ENCODE measurements around the gene SGK1. TPM values are rescaled to one million over a fixed set of nuclear protein-coding genes. Genes with fewer than 3 reads are reported as not detected.
"Not testable (repeated sequence)": the region's sequence is repeated elsewhere in the genome, so short reads cannot be mapped to it uniquely, and the experiment has no call there.

Gene SGK1
- total RNA-seq, 6 donors from 2014 or later, result 118 to 426 (median 199) TPM

DNA sequence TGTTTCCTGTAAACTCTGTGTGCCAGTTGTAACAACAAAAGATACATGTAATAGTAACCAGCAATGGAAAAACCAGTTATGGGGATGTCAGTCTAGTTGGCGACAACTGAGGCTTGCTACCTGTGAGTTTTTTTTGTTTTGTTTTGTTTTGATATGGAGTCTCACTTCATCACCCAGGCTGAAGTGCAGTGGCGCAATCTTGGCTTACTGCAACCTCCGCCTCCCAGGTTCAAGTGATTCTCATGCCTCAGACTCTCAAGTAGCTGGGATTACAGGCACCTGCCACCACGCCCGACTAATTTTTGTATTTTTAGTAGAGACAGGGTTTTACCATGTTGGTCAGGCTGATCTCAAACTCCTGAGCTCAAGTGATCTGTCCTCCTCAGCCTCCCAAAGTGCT is 136.2 kb downstream of the SGK1 start:
- H3K27me3 ChIP-seq, H3K36me3 ChIP-seq, H3K9me3 ChIP-seq, H3K4me3 ChIP-seq: not testable (repeated sequence)
- TF ChIP-seq EP300 (IDR thresholded peaks at IDR 0.05), result peak in 1 of 4 donors; percentile 22
- peak in 1 of 2 donors; percentile 11 for TF ChIP-seq POLR2AphosphoS5 (IDR thresholded peaks at IDR 0.05)
- peak in 1 of 2 donors; percentile 2 for ATAC-seq (ENCODE audit: low FRiP score in 2 of 2)
- Histone ChIP-seq H3K27ac (peak overlapping the region in 3 of 4 donors; percentile 30 to 65 (median 51)), H3K4me1 (peaks cover 5 to 20% (median 15%) of the 10 kb centered on the region in 4 donors)
- peak in 1 of 2 donors; percentile 80 for DNase-seq
- 76 to 79% methylated on average over 5 of the region's 5 CpGs for WGBS, 2 donors

DNA sequence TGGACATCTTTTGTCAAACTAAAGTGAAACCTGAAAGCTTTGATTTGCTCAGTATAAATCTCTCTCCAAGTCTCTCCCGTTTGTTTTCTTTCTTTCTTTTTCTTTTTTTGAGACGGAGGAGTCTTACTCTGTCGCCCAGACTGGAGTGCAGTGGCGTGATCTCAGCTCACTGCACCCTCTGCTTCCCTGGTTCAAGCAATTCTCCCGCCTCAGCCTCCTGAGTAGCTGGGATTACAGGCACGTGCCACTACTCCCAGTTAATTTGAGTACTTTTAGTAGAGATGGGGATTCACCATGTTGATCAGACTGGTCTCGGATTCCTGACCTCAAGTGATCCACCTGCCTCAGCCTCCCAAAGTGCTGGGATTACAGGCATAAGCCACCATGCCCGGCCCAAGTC is 136.7 kb downstream of the SGK1 start:
- not testable (repeated sequence) for H3K36me3 ChIP-seq; H3K9me3 ChIP-seq; ATAC-seq (ENCODE audit: low FRiP score in 2 of 2); H3K27me3 ChIP-seq; H3K4me3 ChIP-seq; DNase-seq
- H3K27ac ChIP-seq, result peak overlapping the region in 2 of 4 donors; percentile 16 to 51
- peaks cover 9 to 24% (median 20%) of the 10 kb centered on the region in 4 donors for H3K4me1 ChIP-seq
- WGBS, 2 donors, result 87 to 91% methylated on average over 7 to 8 of the region's 8 CpGs

DNA sequence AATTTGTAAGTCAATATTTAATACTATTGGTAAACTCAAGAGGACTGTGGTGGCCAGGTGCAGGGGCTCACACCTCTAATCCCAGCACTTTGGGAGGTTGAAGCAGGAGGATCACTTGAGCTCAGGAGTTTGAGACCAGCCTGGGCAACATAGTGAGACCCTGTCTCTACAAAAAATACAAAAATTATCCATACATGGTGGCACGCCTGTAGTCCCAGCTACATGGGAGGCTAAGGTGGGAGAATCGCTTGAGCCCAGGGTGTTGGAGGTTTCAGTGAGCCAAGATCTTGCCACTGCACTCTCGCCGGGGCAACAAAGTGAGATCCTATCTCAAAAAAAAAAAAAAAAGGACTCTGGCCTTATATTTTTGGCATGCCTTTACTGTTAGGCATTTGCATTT is 137.4 kb downstream of the SGK1 start:
- not testable (repeated sequence) for H3K9me3 ChIP-seq; H3K27ac ChIP-seq; DNase-seq; ATAC-seq (ENCODE audit: low FRiP score in 2 of 2); H3K4me3 ChIP-seq; H3K36me3 ChIP-seq; H3K27me3 ChIP-seq
- peaks cover 15 to 27% (median 25%) of the 10 kb centered on the region in 4 donors for H3K4me1 ChIP-seq
- WGBS, 2 donors, result 95 to 98% methylated on average over 4 of the region's 4 CpGs

DNA sequence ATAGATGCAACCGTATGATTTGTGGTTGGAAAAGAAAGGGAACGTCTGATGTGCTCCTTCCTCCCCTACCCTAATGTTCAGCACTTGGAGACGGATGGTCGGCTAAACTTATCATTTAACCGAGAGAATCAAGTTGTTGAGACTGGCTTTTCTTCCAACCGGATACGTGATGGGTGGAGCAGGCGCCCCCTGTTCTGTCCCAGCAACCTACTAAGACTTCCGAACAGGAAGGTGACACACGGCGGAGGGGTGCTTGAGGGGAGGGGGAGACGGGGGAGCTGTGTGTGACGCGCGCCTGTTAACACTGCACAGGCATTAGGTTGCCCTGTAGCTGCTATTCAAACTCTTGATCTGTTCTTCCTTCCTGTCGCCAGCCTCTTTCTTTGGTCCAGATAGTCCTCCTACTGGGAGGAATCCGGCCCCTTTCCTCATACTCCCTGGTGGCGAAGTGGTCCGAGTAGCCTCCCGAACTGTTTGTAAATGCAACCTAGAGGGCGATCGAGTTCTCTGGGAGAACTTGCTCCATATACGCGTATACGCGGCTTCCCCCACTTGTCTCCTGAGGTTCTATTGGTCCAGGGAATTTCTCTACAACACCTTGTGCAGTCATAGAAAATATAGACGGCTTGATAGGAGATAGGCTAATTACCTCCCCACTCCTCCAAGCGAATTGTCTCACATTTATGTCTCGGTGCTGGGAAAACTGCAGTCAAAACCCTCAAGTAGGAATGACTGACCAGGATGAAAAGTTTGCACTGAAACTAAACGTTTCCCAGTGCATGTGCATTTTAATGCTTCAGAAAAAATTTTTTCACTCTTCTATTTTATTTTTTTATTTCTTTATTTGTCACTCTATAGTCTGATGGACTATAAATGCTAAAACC is 139.5 kb downstream of the SGK1 start:
- Histone ChIP-seq H3K9me3 (no peaks in the 10 kb centered on the region), H3K27me3 (no peaks in the 10 kb centered on the region), H3K4me1 (peaks cover 15 to 31% (median 25%) of the 10 kb centered on the region in 4 donors), H3K27ac (peak overlapping the region; percentile 97 to 100 (median 99)), H3K4me3 (peak overlapping the region in 3 of 4 donors; percentile 72 to 81 (median 77)), H3K36me3 (peaks cover 0 to 5% (median 2%) of the 10 kb centered on the region in 4 donors)
- 4 to 6% methylated on average over 27 to 30 of the region's 30 CpGs for WGBS, 2 donors
- ATAC-seq (ENCODE audit: low FRiP score in 2 of 2) (peak; percentile 53 to 77), DNase-seq (peak; percentile 45 to 91)
- TF ChIP-seq, protein P1, sequence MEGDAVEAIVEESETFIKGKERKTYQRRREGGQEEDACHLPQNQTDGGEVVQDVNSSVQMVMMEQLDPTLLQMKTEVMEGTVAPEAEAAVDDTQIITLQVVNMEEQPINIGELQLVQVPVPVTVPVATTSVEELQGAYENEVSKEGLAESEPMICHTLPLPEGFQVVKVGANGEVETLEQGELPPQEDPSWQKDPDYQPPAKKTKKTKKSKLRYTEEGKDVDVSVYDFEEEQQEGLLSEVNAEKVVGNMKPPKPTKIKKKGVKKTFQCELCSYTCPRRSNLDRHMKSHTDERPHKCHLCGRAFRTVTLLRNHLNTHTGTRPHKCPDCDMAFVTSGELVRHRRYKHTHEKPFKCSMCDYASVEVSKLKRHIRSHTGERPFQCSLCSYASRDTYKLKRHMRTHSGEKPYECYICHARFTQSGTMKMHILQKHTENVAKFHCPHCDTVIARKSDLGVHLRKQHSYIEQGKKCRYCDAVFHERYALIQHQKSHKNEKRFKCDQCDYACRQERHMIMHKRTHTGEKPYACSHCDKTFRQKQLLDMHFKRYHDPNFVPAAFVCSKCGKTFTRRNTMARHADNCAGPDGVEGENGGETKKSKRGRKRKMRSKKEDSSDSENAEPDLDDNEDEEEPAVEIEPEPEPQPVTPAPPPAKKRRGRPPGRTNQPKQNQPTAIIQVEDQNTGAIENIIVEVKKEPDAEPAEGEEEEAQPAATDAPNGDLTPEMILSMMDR (IDR thresholded peaks at IDR 0.05), result peak; percentile 65 to 86 (median 76)
- TF ChIP-seq POLR2A (IDR thresholded peaks at IDR 0.05) (peak in 2 of 4 donors; percentile 43 to 48), EP300 (IDR thresholded peaks at IDR 0.05) (peak in 2 of 4 donors; percentile 80 to 96), POLR2AphosphoS5 (IDR thresholded peaks at IDR 0.05) (peak; percentile 65 to 79)

DNA sequence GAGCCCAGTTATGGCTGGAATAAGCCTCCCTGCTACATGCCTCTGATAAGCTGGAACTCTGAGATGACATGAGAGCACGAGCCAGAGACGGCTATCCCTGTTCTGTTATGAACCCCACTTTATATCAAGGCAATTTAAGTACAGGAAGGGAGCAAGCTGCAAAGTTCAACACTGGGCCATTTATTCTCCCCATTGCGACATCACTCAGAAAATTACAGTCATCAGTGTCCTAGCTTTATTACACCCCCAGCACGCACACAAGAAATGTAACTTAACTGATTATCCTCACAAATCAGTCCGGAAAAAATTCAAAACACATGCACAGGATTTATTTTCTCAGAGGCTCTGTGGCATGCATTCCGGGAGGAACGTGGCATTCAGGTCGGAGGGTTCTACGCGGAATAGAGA is 140.2 kb downstream of the SGK1 start:
- ATAC-seq (ENCODE audit: low FRiP score in 2 of 2) (no peak), DNase-seq (no peak)
- peak overlapping the region; percentile 20 to 81 (median 74) for H3K4me3 ChIP-seq
- no peaks in the 10 kb centered on the region for H3K9me3 ChIP-seq
- WGBS, 2 donors, result 37 to 43% methylated on average over 10 of the region's 10 CpGs
- peaks cover 15 to 32% (median 28%) of the 10 kb centered on the region in 4 donors for H3K4me1 ChIP-seq
- peak overlapping the region; percentile 97 to 100 (median 99) for H3K27ac ChIP-seq
- H3K27me3 ChIP-seq, result no peaks in the 10 kb centered on the region
- TF ChIP-seq POLR2AphosphoS5 (IDR thresholded peaks at IDR 0.05) (no peak), POLR2A (IDR thresholded peaks at IDR 0.05) (peak in 1 of 4 donors; percentile 2)
- H3K36me3 ChIP-seq, result peaks cover 4 to 12% (median 8%) of the 10 kb centered on the region in 4 donors

DNA sequence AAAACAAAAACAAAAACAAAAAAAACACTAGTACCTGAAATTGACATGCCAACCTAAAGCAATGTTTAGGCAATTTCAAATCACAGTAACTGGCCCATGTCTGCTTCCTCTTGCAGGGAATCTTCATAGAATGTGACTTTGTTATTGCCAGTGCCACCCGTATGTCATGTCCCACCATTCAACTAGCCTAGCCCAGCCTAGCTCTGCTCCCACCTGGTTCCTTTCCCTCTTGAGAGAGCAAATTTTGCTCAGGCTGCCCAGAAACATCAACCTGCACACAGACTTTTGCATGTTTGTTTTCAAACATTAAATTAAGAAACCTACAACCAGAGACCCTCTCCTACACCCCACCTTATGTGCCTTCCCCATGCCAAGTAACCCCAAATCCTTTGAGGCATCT is 140.7 kb downstream of the SGK1 start:
- Histone ChIP-seq H3K4me3 (peak overlapping the region; percentile 20 to 81 (median 74)), H3K9me3 (no peaks in the 10 kb centered on the region), H3K36me3 (peaks cover 6 to 16% (median 11%) of the 10 kb centered on the region in 4 donors), H3K27ac (peak overlapping the region; percentile 97 to 100 (median 99)), H3K4me1 (peaks cover 19 to 32% (median 28%) of the 10 kb centered on the region in 4 donors), H3K27me3 (no peaks in the 10 kb centered on the region)
- ATAC-seq (ENCODE audit: low FRiP score in 2 of 2), result no peak
- no peak for DNase-seq
- TF ChIP-seq POLR2A (IDR thresholded peaks at IDR 0.05), result no peak
- TF ChIP-seq POLR2AphosphoS5 (IDR thresholded peaks at IDR 0.05), result no peak
- TF ChIP-seq, protein P1 (IDR thresholded peaks at IDR 0.05), result no peak
- no peak for TF ChIP-seq EP300 (IDR thresholded peaks at IDR 0.05)
- WGBS, 2 donors, result 53% methylated on average over 1 of the region's 1 CpG
